Measurements from ENCODE around the gene SHLD1. TPM values are rescaled to one million over a fixed set of nuclear protein-coding genes. Genes with fewer than 3 reads are reported as not detected.
"Not testable (repeated sequence)": the region's sequence is repeated elsewhere in the genome, so short reads cannot be mapped to it uniquely, and the experiment has no call there.

The SHLD1 gene
- total RNA-seq, 1 donor from 2014 or later, result 10.0 TPM

DNA sequence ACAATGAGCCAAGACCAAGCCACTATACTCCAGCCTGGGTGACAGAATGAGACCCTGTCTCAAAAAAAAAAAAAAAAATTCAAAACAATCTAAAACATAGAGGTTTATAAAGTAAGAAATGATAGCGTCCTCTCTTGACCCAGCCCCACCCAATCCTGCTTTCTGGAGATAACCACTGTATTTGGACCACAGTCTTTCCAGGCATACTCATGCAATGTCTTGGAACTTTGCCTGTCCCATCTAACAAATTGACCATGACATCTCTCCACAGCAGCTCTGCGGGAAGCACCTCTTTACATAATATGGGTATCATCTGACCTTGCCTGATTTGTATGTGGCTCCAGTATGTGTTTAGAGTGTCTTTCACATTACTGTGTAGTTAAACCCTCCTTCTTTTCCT, 9.1 kb upstream of the SHLD1 start:
- Mint-ChIP-seq H3K4me1 (peaks cover 21% of the 10 kb centered on the region), H3K4me3 (no peak overlapping the region), H3K9me3 (no peaks in the 10 kb centered on the region), H3K27me3 (ENCODE audit: low read depth) (peaks cover 2% of the 10 kb centered on the region), H3K36me3 (no peaks in the 10 kb centered on the region), H3K27ac (no peak overlapping the region)
- DNase-seq (ENCODE audit: low spot score in 2 of 2, unreplicated experiment in 2 of 2), result no peak
- TF ChIP-seq, protein P1, sequence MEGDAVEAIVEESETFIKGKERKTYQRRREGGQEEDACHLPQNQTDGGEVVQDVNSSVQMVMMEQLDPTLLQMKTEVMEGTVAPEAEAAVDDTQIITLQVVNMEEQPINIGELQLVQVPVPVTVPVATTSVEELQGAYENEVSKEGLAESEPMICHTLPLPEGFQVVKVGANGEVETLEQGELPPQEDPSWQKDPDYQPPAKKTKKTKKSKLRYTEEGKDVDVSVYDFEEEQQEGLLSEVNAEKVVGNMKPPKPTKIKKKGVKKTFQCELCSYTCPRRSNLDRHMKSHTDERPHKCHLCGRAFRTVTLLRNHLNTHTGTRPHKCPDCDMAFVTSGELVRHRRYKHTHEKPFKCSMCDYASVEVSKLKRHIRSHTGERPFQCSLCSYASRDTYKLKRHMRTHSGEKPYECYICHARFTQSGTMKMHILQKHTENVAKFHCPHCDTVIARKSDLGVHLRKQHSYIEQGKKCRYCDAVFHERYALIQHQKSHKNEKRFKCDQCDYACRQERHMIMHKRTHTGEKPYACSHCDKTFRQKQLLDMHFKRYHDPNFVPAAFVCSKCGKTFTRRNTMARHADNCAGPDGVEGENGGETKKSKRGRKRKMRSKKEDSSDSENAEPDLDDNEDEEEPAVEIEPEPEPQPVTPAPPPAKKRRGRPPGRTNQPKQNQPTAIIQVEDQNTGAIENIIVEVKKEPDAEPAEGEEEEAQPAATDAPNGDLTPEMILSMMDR (IDR thresholded peaks at IDR 0.05; ENCODE audit: unreplicated experiment), result no peak

DNA sequence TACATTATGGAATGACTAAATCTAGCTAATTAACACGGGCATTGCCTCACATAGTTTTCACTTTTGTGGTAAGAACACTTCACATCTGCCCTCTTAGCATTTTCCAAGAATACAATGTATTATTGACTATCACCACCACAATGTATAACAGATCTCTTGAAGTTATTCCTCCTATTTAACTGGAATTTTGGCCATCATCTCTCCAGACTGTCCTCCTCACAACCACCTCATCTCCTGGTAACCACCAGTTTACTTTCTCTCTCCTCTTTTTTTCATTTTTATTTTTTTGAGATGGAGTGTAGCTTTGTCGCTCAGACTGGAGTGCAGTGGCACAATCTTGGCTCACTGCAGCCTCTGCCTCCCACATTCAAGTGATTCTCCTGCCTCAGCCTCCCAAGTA, 8.2 kb upstream of the SHLD1 start:
- TF ChIP-seq, protein P1 (IDR thresholded peaks at IDR 0.05; ENCODE audit: unreplicated experiment), result no peak
- H3K36me3 Mint-ChIP-seq, result no peaks in the 10 kb centered on the region

DNA sequence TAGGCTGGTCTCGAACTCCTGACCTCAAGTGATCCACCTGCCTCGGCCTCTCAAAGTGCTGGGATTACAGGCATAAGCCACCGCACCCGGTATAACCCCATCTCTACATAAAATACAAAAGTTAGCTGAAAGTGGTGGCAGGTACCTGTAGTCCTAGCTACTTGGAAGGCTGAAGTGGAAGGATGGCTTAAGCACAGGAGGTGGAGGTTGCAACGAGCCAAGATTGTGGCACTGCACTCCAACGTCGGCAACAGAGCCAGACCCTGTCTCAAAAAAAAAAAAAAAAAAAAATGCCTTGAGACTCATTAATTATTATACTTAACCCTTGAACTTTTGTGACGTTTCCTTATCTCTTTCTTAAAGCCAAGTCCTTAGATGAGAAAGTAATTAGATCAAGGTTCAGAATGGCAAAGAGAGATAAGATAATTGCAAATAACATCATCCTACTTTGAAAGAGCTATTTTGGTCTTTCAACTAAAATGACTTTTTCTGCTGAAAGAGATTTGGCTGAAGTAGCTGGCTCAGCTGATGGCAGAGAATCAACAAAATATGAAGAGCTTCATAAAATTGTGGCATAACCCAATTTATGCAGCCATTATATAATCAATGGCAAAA, 4.7 kb upstream of the SHLD1 start:
- TF ChIP-seq, protein P1 (IDR thresholded peaks at IDR 0.05; ENCODE audit: unreplicated experiment), result no peak
- Mint-ChIP-seq H3K9me3 (no peaks in the 10 kb centered on the region), H3K4me1 (peaks cover 21% of the 10 kb centered on the region), H3K27me3 (ENCODE audit: low read depth) (no peaks in the 10 kb centered on the region), H3K36me3 (peaks cover 2% of the 10 kb centered on the region), H3K4me3 (no peak overlapping the region), H3K27ac (peak overlapping the region; percentile 43)
- no peak for DNase-seq (ENCODE audit: low spot score in 2 of 2, unreplicated experiment in 2 of 2)

More for the DNA sequence above, 8.2 kb upstream of the SHLD1 start:
- no peak overlapping the region for H3K4me3 Mint-ChIP-seq
- no peak for DNase-seq (ENCODE audit: low spot score in 2 of 2, unreplicated experiment in 2 of 2)
- H3K4me1 Mint-ChIP-seq, result peaks cover 22% of the 10 kb centered on the region
- H3K9me3 Mint-ChIP-seq, result no peaks in the 10 kb centered on the region
- H3K27ac Mint-ChIP-seq, result no peak overlapping the region
- no peaks in the 10 kb centered on the region for H3K27me3 Mint-ChIP-seq (ENCODE audit: low read depth)

DNA sequence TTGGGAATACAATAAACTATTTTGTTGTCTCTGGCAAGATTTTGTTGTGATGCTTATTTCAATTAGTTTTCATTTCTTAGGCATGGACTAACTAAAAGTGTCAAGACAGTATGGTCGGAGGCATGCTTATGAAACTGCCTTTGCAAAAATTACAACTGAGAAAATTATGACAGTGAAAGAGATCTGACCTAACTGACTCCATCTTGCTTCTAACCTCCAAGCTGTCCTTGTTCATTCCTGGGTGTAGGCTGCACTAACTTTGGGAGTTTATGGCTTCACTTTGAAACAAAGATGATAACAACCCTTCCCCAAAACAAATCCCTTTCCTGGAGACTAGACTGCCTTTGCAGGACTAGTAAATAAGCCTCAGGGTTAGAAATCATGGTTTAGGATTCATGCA, 4.1 kb upstream of the SHLD1 start:
- Mint-ChIP-seq H3K27ac (peak overlapping the region; percentile 43), H3K36me3 (peaks cover 2% of the 10 kb centered on the region), H3K4me3 (no peak overlapping the region), H3K4me1 (peaks cover 23% of the 10 kb centered on the region), H3K9me3 (no peaks in the 10 kb centered on the region), H3K27me3 (ENCODE audit: low read depth) (no peaks in the 10 kb centered on the region)
- no peak for DNase-seq (ENCODE audit: low spot score in 2 of 2, unreplicated experiment in 2 of 2)
- TF ChIP-seq, protein P1 (IDR thresholded peaks at IDR 0.05; ENCODE audit: unreplicated experiment), result no peak

DNA sequence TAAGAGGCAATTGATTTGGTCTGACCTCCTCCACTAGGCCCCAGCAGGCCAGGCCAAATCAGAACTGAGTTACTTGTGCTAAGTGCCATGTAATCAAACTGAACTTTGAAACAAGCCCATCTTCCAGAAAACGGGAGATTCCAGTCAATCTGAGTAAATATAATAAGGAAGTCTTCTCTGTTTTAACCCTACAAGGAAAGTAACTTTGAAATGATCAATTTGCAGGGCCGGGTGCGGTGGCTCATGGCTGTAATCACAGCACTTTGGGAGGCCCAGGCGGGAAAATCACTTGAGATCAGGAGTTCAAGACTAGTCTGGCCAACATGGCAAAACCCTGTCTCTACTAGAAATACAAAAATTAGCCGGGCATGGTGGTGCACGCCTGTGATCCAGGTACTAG, 2.0 kb upstream of the SHLD1 start:
- TF ChIP-seq, protein P1 (IDR thresholded peaks at IDR 0.05; ENCODE audit: unreplicated experiment), result no peak
- Mint-ChIP-seq H3K4me3 (no peak overlapping the region), H3K27me3 (ENCODE audit: low read depth) (no peaks in the 10 kb centered on the region), H3K4me1 (peaks cover 32% of the 10 kb centered on the region), H3K9me3 (no peaks in the 10 kb centered on the region), H3K36me3 (peaks cover 2% of the 10 kb centered on the region), H3K27ac (no peak overlapping the region)
- DNase-seq (ENCODE audit: low spot score in 2 of 2, unreplicated experiment in 2 of 2), result no peak

DNA sequence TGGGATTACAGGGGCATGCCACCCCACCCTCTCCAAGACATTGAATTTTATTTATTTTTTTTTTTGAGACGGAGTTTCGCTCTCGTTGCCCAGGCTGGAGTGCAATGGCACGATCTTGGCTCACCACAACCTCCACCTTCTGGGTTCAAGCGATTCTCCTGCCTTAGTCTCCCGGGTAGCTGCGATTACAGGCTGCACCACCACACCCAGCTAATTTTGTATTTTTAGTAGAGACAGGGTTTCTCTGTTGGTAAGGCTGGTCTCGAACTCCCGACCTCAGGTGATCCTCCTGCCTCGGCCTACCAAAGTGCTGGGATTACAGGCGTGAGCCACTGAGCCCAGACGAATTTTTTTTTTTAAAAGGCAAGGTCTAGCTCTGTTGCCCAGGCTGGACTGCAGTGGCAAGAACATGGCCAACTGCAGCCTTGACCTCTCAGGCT, 669 bp upstream of the SHLD1 start:
- H3K27ac Mint-ChIP-seq; H3K9me3 Mint-ChIP-seq; H3K4me3 Mint-ChIP-seq; H3K36me3 Mint-ChIP-seq; H3K27me3 Mint-ChIP-seq (ENCODE audit: low read depth); DNase-seq (ENCODE audit: low spot score in 2 of 2, unreplicated experiment in 2 of 2): not testable (repeated sequence)
- peaks cover 32% of the 10 kb centered on the region for H3K4me1 Mint-ChIP-seq

All from mesothelial cell of epicardium (in vitro differentiated cells).